HS-27A (cell line): Measurements from ENCODE around the gene PPP1CA.
"Not testable (repeated sequence)": the region's sequence is repeated elsewhere in the genome, so short reads cannot be mapped to it uniquely, and the experiment has no call there.

ENCODE experiments used
- DNase-seq: peaks from one replicate; pipeline ENCODE4 v3.0.0-alpha.2; 2012; ENCODE audit warnings: low read depth, missing footprints

PPP1CA gene

GRCh38 chr11:67434395-67434881, 32.8 kb upstream of the PPP1CA start:
- no peak for DNase-seq

- DNase-seq: no peak
Measured at GRCh38 chr11:67433536-67434394, 32.1 kb upstream of the PPP1CA start.

- DNase-seq: no peak
Measured at GRCh38 chr11:67432655-67433349, 31.1 kb upstream of the PPP1CA start.

- no peak for DNase-seq
Measured at GRCh38 chr11:67431346-67432249, 29.9 kb upstream of the PPP1CA start.

- DNase-seq: no peak
Measured at GRCh38 chr11:67429722-67430121, 28.1 kb upstream of the PPP1CA start.

GRCh38 chr11:67429038-67429668, 27.5 kb upstream of the PPP1CA start:
- no peak for DNase-seq

- peak; percentile 96 for DNase-seq
Measured at GRCh38 chr11:67428052-67429001, 26.7 kb upstream of the PPP1CA start, which contains the start of gene RPS6KB2. Gene RPS6KB2 (plus strand): TSS chr11:67428494. CDS start chr11:67428546, 52 bp downstream.

- not testable (repeated sequence) for DNase-seq
Measured at GRCh38 chr11:67427364-67427859, 25.8 kb upstream of the PPP1CA start.

GRCh38 chr11:67423891-67424613, 22.4 kb upstream of the PPP1CA start:
- DNase-seq: no peak

GRCh38 chr11:67423466-67423865, 21.8 kb upstream of the PPP1CA start:
- DNase-seq: no peak

- DNase-seq: no peak
Measured at GRCh38 chr11:67422891-67423290, 21.2 kb upstream of the PPP1CA start.

- DNase-seq: no peak
Measured at GRCh38 chr11:67421430-67422031, 19.9 kb upstream of the PPP1CA start.

- DNase-seq: peak; percentile 68
Measured at GRCh38 chr11:67420646-67421429, 19.2 kb upstream of the PPP1CA start.

- DNase-seq: no peak
Measured at GRCh38 chr11:67420147-67420645, 18.5 kb upstream of the PPP1CA start.

GRCh38 chr11:67419325-67420049, 17.8 kb upstream of the PPP1CA start:
- no peak for DNase-seq

GRCh38 chr11:67418476-67419281, 17.0 kb upstream of the PPP1CA start:
- DNase-seq: no peak
